Measurements from ENCODE around the gene OPRM1.

DNA sequence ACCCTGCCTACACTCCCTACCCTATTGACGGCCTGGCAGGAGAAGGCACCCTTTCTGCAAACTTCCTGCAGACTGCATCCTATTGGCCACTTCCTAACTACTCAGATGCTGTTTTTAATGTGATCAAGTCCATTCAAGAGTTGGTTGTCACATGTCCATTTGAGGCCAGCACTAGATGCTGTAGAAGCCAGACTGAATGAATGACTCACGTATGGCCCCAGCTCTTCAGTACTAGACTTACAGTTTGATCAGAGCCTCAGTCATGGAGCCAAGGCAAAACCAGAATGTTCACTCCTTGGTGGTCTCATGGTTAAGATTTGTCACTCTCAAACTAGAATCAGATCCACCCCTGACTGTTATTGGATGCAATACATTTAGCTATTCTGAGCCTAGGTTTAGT lies 101.7 kb downstream of the OPRM1 start:
- TF ChIP-seq SUZ12 (IDR thresholded peaks at IDR 0.05; ENCODE audit: extremely low read depth, insufficient read depth, insufficient read length) (no peak), YY1 (IDR thresholded peaks at IDR 0.05; ENCODE audit: insufficient read depth, insufficient read length) (no peak)

Data from NT2/D1 (cell line).